Fibroblast of upper back skin (primary cell): ENCODE results near the gene GNG7.
"Not testable (repeated sequence)": the region's sequence is repeated elsewhere in the genome, so short reads cannot be mapped to it uniquely, and the experiment has no call there.

ENCODE experiments used
- DNase-seq: peaks from one replicate; pipeline ENCODE4 v3.0.0-alpha.2; 2013

GNG7 gene

GRCh38 chr19:2569596-2570465, 132.7 kb downstream of the GNG7 start:
- no peak for DNase-seq

- DNase-seq = no peak
Measured at GRCh38 chr19:2567996-2568395, 134.5 kb downstream of the GNG7 start.

- no peak for DNase-seq
Measured at GRCh38 chr19:2567580-2567979, 134.9 kb downstream of the GNG7 start.

- DNase-seq = not testable (repeated sequence)
Measured at GRCh38 chr19:2563546-2563945, 138.9 kb downstream of the GNG7 start.

GRCh38 chr19:2561895-2562294, 140.6 kb downstream of the GNG7 start:
- DNase-seq = no peak

GRCh38 chr19:2561221-2561620, 141.3 kb downstream of the GNG7 start:
- no peak for DNase-seq

GRCh38 chr19:2560369-2560768, 142.1 kb downstream of the GNG7 start:
- no peak for DNase-seq

GRCh38 chr19:2558543-2558942, 144.0 kb downstream of the GNG7 start:
- DNase-seq = no peak

GRCh38 chr19:2558131-2558530, 144.4 kb downstream of the GNG7 start:
- not testable (repeated sequence) for DNase-seq

GRCh38 chr19:2557093-2557440, 145.4 kb downstream of the GNG7 start:
- no peak for DNase-seq

GRCh38 chr19:2556221-2557092, 146.0 kb downstream of the GNG7 start:
- DNase-seq = no peak

GRCh38 chr19:2555422-2556220, 146.9 kb downstream of the GNG7 start:
- DNase-seq = no peak

- peak; percentile 23 for DNase-seq
Measured at GRCh38 chr19:2554856-2555255, 147.6 kb downstream of the GNG7 start.

GRCh38 chr19:2553510-2553909, 149.0 kb downstream of the GNG7 start:
- no peak for DNase-seq

- DNase-seq = no peak
Measured at GRCh38 chr19:2552859-2553258, 149.6 kb downstream of the GNG7 start.

GRCh38 chr19:2551864-2552185, 150.7 kb downstream of the GNG7 start:
- no peak for DNase-seq

- no peak for DNase-seq
Measured at GRCh38 chr19:2551172-2551863, 151.2 kb downstream of the GNG7 start.

- DNase-seq = peak; percentile 43
Measured at GRCh38 chr19:2550431-2551171, 151.9 kb downstream of the GNG7 start.

GRCh38 chr19:2549701-2550191, 152.7 kb downstream of the GNG7 start:
- DNase-seq = peak; percentile 95

- no peak for DNase-seq
Measured at GRCh38 chr19:2548966-2549365, 153.5 kb downstream of the GNG7 start.

GRCh38 chr19:2547721-2548120, 154.8 kb downstream of the GNG7 start:
- no peak for DNase-seq
